Transverse colon (tissue), 4 donors: ENCODE results near the gene SPECC1.

Experiments used
- CTCF ChIP-seq, 5 experiments: fragments of 200-600 bp in 3 of 5; fragments of 450-650 bp in 2 of 5; sonication (generic) in 3 of 5; IDR thresholded peaks; 1 replicate in 2 of 5; 2 replicates in 3 of 5; pipeline ENCODE4 v1.5.1; 2016 to 2017; ENCODE audit warnings: antibody characterized with exemption in 5 of 5, inconsistent platforms in 3 of 5, mild to moderate bottlenecking in 2 of 5, moderate library complexity in 1 of 5
- EP300 ChIP-seq: sonication (generic); formaldehyde crosslinking; IDR thresholded peaks from one replicate; pipeline ENCODE4 v1.6.1; 2017; ENCODE audit warnings: antibody characterized with exemption, low read depth
- POLR2A ChIP-seq: fragments of 450-650 bp; IDR thresholded peaks from one replicate; pipeline ENCODE4 v1.6.1; 2016; ENCODE audit warnings: antibody characterized with exemption, mild to moderate bottlenecking, moderate library complexity
- POLR2AphosphoS5 ChIP-seq, 3 donors: sonication (generic); formaldehyde crosslinking; IDR thresholded peaks; one replicate each; pipeline ENCODE4 v1.6.1; 2016; ENCODE audit warnings: antibody characterized with exemption in 3 of 3

GRCh38 chr17:20315311-20315710 is 306.2 kb downstream of the SPECC1 start:
- no peak for TF ChIP-seq CTCF (IDR thresholded peaks at IDR 0.05)
- no peak for TF ChIP-seq EP300
- no peak for TF ChIP-seq POLR2AphosphoS5 (IDR thresholded peaks at IDR 0.05)
- no peak for TF ChIP-seq POLR2A
